ENCODE measurements around the gene ZNF581.

ZNF581 gene

GRCh38 chr19:55626350-55626749 is 17.1 kb upstream of the ZNF581 start:
- DNase-seq (ENCODE audit: low read depth), result peak; percentile 53

DNA sequence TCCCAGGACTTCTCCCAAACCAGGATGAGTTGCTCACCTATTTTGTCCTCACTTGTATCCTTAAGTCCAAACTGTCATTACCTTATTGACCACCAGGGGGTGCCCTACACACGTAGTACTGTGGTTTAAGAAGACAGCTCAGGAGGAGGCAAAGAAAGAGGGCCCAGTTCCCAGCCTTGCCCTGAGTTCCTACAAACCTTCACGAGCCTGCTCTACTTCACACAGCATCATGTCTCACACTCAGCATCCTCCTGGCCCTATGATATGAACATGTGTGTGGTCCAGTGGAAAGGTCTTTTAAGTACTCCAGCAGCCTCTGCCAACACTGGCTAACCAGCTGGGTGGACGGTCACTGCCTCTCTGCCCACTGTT is 11.0 kb upstream of the ZNF581 start:
- DNase-seq (ENCODE audit: low read depth), result peak; percentile 86

DNA sequence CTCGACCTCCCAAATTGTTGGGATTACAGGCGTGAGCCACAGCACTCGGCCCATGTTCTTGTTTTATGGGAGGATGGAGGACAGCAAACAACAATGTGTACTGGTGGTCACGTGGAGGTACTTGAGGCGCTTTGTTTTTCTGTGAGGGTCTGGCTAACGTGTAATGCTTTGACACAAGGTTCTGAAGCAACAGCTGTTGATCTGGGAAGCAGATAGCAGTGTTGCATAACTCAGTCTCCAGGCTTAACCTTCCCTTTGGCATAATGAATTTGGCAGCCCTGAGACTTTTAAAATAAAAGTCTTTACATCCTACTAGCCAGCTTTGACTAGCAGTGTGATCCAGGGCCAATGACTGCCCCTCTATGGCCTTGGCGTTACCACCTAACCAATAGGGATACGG is 9.6 kb upstream of the ZNF581 start:
- no peak for DNase-seq (ENCODE audit: low read depth)

DNA sequence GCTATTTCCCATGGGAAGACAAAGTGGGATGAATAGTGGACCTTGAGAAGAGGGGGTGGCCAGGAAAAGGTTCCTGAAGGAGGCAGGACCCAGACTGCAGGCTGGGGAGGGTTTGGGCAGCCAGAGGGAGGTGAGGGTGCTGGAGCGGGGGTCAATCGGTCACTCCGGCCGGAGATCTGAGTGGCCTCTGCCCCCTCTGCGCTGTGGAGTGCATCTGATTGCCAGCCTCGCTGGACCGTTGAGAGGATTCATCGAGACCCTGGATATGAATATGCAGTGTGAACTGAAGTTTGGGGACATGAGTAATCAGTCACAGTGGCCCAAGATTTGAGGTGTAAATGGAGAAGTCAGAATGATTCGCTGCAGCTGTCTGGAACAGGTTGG is 8.1 kb upstream of the ZNF581 start:
- no peak for DNase-seq (ENCODE audit: low read depth)

DNA sequence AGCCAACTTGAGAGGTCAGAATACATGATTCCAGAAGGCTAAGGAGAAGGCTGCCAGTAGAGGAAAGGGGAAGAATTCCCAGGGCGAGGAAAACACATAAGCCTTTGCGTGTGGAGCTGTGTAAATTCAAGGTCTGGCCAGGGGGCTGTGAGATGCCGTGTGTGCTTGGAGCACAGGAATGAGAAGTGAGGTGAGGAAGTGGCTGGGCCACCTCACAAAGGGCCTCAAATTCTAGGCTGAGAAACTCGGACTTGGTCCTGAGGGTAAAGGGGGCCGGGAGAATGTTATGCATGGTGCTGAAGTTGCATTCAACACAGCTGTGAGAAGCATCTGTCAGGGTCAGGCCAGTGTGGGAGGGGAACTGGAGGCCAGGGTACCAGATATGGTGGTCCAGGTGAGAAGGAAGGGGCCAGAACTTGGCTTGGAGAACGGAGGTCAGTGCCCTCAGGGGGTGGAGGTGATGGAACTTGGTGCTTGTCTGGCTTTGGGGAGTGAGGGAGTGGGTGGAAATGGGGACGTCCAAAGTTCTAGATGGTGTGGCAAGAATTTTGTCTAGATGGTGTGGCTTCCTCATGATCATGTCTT is 7.5 kb upstream of the ZNF581 start:
- DNase-seq (ENCODE audit: low read depth), result no peak

DNA sequence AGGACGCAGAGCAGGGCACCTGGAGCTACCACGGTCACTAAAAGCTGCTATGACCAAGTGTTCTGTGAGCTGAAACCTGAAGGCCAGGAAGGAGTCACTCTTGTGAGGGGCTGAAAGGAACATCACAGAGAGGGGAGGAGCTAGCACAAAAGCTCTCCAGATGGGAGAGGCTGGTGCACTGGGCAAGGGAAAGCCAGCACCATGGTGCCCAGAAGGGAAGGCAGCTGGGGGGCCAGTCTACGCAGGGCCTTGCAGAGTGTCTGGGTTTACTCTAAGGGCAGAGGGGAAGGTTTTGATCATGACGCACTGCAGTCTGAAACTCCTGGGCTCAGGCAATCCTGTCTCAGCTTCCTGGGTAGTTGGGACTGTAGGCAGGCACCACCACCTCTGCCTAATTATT is 6.7 kb upstream of the ZNF581 start:
- no peak for DNase-seq (ENCODE audit: low read depth)

DNA sequence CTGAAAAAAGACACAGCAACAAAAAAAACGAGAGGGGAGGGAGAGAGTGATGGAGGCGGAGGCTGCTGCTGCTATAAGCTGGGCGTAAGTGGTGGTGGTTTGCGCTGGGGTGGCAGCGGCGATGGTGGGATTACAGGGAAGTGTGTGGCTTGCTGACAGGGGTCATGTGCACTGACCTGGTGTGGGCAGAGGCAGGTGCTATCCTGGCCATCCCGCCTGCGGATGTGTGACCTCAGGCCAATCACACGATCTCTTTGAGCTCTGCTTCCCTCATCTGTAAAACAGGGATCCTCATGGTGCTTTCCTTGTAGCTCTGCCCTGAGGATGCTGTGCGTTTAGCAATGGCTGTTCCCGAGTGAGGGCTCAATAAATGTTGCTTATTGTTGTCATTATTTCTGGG is 5.9 kb upstream of the ZNF581 start:
- no peak for DNase-seq (ENCODE audit: low read depth)

- DNase-seq (ENCODE audit: low read depth), result peak; percentile 36
Measured at GRCh38 chr19:55638864-55639359, 4.5 kb upstream of the ZNF581 start.

DNA sequence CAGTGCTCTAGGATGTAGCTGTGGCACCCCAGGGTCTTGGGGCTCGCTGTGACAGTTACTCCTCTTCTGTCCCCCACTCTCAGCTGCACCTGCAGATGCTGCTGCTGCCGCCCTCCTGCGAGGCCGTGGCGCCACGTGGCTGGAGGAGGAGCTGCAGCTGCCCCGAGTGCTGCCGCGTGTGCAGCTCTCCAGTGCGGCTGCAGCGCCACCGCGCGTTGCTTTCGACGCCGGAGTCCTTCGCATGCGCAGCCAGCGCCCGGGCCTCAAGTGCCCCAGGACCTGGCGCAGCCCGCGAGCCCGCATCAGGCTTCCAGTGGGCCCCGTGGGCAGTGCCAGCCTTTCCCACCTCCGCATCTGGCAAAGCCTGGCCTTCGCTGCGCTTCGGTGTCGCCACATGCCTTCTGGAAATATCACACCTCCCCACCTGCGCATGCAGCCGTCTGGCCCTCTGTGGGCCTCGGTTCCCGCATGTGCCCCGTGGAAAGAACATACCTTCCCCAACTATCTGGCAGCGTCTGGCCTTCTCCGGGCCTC is 3.3 kb upstream of the ZNF581 start:
- DNase-seq (ENCODE audit: low read depth), result peak; percentile 69

- peak; percentile 56 for DNase-seq (ENCODE audit: low read depth)
Measured at GRCh38 chr19:55640577-55641425, 2.6 kb upstream of the ZNF581 start, which contains the start of gene ZNF580. TSS of gene ZNF580 (plus strand) at chr19:55641002. CDS start at chr19:55642509, 1,507 bp downstream.

DNA sequence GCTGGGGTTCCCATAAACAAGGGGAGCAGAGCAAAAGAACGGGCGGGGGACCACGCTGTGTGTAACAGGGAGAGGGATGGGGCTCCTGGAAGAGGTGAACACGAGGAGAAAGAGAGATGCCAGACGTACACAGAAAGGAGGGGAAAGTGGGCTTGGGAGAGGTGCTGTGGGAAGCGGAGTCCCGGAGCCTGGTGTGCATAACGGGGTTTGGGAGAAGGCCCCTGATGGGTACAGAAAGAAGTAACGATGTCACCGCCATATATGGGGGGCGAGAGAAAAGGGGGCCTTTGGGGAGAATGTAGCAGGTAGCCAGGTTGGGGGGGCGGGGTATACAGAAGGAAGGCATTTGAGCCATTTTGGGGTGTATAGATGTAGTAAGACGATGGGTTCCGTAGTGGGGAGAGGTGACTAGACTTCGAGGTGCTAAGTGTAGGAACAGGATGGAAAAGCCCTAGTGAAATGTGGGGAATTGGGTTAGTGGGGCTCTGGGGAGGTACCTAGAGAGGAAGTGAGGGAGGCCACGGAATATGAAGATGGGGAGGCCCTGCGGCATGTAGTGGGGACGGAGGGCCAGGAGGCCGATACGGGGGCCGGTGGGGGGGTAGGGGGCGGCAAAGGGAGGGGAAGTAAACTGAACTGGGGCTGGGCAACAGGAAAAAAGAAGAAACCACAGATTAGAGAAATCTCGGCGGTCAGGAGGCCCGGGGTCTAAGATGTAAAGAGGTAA is 1.9 kb upstream of the ZNF581 start:
- DNase-seq (ENCODE audit: low read depth), result no peak

GRCh38 chr19:55642153-55643002 is 1.1 kb upstream of the ZNF581 start:
- no peak for DNase-seq (ENCODE audit: low read depth)

GRCh38 chr19:55643887-55644176 is 383 bp downstream of the ZNF581 start:
- no peak for DNase-seq (ENCODE audit: low read depth)

GRCh38 chr19:55644191-55644833 is 863 bp downstream of the ZNF581 start:
- DNase-seq (ENCODE audit: low read depth), result no peak

DNA sequence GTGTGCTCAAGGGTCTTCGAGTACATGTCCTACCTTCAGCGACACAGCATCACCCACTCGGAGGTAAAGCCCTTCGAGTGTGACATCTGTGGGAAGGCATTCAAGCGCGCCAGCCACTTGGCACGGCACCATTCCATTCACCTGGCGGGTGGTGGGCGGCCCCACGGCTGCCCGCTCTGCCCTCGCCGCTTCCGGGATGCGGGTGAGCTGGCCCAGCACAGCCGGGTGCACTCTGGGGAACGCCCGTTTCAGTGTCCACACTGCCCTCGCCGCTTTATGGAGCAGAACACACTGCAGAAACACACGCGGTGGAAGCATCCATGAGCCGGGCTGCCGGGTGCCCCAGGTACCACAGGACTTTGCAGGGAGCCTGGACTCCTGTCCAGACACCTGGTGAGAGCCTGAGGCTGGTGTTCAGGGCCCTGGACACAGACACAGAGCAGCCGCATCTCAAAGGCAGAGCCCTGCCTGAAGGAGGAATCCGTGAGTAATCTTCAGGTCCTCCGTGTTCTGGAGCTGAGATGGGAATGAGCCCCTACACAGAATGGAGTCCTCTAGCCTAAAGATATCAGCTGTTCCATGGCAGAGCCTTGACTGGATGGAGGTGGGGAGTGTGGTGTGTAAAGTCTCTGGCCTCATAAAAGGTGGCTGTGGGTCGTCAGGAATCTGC is 1.5 kb downstream of the ZNF581 start:
- DNase-seq (ENCODE audit: low read depth), result no peak

- no peak for DNase-seq (ENCODE audit: low read depth)
Measured at GRCh38 chr19:55645512-55645881, 2.0 kb downstream of the ZNF581 start.

- no peak for DNase-seq (ENCODE audit: low read depth)
Measured at GRCh38 chr19:55646889-55647731, 3.7 kb downstream of the ZNF581 start.

DNA sequence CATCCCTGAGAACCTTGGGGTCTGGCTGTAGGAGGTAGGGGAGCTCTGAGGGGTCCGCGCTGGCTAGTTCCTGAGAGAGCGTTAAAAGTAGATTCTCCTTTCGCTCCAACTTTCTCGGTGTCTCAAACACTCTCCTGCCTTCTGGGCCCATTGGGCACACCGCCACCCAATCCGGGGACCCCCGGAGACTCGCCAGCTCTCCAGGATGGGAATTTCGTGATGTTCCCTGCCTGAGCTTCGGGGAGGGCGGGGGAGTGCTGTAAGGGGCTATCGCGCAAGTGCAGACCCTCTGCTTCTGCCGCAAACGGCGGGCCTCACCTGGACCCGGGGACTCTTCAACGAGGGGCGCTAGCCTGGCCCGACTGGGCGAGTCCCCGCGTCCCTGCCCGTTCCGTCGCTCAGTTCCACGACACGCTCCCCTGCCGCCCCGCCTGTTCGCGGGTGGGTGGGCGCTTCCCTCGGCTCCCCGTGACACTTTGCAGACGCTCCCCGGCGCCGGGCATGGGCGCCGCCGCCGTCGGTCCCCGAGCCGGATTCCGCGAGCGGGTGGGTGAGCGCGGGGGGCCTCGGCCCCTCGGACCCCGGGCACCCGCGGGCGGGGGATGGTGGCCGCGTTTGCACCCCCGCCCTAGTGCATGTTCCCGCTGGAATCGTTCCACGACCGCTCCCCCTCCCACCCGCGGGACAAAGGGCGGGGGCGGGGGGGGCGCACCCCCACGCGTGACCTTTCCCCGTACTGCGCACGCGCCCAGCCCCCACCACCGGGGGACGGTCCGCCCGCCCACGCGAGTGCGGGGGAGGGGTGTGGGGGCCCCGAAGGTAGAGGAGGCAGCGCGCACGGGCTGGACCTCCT is 4.5 kb downstream of the ZNF581 start, which contains the start of gene CCDC106:
CCDC106 (plus strand) TSS at position 481 of the 853 bp plus-strand sequence. CDS start 835 bp downstream, outside the sequence.
- peak; percentile 63 for DNase-seq (ENCODE audit: low read depth)

Measured in stimulated activated CD4-positive, alpha-beta T cell treated with anti-CD3 and anti-CD28 coated beads, Interleukin-2, amount 100 ng/mL, for 4 hours (primary cell).